GM18870 (cell line): Measurements from ENCODE around the gene SNRPF.

ENCODE experiments used
- ATAC-seq: cut with Tn5 transposase; IDR thresholded peaks from one replicate; pipeline ENCODE4 v1.9.1; 2021; ENCODE audit warnings: moderate library complexity; ENCODE audit not compliant: unreplicated experiment

The SNRPF gene

DNA sequence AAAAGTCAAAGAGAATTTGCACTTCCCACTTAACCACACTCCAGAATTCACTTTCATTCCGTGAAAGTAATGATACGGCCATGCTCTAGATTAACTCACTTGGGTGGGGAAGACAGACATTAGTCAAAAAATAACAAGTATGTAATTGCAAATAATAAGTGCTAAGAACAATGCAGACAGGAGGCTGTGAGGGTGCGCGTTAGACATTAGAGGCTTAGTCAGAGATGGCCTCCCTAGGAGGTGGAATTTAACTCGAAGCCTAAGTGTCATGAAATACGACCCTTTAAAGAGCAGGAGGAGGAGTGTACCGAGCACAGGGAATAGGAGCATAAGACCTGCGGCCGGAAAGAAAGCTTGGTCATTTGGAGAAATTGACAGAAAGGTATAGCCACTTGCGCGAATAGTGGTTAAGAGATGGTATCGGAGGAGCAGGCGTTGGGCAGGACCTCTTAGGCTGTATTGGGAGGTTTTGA lies 628 bp downstream of the SNRPF start:
- ATAC-seq: no peak

DNA sequence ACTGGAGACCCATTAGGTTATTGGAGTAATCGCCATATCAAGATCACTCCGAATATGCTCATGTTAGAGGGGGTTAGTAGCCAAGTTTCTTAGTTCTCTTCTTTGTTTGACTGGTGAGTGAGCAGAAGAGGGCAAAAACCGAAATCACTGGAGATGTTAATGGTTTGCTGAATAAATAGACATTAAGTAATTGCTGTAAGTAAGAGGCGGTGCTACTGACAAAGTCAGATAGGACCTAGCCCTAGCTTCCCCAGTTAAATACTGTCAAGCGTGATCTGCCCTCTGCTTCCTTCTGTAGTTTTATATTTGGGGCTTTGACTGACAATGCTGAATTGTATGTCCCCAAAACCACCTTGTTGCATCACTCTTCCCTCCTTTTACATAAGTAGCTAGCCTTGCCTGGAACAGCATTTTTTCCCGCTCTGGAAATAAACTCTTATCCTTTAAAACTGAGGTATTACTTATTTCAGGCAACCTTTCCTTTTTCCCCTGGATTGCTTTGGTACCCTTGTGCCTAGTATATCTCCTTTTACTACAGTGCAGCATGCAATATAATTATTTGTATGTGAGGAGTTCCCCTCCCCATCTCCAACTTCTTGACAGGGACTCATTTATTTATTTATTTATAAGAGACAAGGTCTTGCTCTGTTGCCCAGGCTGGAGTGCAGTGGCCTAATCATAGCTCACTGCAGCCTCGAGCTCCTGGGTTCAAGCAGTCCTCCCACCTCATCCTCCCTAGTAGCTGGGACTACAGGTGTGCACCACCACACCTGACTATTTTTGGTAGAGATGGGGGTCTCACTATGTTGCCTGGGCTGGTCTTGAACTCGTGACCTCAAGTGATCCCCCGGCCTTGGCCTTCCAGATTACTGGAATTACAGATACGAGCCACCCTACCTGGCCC lies 1.4 kb downstream of the SNRPF start:
- ATAC-seq: no peak

DNA sequence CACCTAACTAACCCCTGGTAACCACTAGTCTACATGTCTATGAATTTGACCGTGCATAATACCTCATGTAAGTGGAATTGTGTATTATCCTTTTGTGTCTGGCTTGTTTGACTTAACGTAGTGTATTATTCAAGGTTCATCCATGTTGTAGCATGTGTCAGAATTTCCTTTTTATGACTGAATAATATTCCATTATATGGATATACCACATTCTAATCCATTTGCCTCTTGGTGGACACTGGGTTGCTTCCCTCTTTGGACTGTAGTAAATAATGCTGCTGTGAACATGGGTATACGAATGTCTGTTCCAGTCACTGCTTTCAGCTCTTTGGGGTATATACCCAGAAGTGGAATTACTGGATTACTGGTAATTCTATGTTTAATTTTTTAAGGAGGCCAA lies 3.3 kb downstream of the SNRPF start:
- ATAC-seq: no peak

GRCh38 chr12:95863337-95863736 lies 4.6 kb downstream of the SNRPF start:
- no peak for ATAC-seq

DNA sequence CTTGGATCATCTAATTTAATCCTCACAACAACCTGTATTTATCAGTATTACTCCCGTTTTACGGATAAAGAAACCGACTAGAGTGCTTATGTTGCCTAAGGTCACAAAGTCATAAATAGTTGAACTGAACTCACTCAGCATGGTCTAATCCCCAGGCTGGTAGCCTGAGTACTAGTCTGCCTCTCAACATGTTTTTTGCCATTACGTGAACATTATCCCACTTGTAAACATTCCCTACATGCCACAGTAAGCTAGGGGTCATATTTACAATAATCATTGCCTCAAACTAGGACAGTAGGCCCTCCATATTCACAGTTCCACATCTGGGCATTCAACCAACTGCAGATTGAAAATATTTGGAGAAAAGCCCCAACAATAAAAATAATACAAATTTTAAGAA lies 12.1 kb downstream of the SNRPF start:
- ATAC-seq: no peak

DNA sequence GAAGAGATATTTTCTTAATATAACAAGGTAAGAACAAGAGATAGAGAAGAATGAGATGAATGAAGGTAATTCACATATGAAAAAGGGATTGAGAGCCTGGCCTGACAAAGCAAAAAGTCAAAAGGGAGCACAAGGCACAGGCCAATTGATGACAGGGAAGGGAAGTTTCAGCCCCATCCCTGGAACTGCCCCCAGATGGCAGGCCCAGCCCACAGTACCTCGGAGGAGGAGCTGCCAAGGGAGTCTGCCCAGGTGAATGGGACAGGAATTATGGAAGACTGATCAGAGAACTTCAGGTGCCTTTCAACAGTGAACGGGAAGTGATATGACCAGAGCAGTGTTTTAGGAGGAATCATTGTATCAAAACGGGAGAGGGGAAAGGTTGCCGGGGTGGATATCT lies 15.7 kb downstream of the SNRPF start:
- ATAC-seq: no peak

DNA sequence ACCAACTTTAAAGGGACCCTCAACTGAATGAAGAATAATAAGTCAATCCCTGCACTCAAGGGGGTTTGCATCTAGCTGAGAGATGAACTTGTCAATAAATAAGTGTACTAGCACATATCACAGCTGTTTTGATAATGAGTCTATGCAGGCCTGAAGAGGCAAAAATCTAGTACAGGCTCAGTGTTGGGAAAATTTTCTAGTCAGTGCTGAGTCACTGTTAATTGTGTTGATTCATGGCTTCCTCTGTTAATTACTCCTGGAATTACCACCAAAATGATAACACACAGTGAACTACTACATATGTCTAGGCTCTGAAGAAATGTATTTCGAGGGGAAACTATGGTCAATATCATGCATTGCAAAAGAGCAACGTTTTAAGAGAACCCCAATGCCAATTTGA lies 18.9 kb downstream of the SNRPF start:
- ATAC-seq: no peak

DNA sequence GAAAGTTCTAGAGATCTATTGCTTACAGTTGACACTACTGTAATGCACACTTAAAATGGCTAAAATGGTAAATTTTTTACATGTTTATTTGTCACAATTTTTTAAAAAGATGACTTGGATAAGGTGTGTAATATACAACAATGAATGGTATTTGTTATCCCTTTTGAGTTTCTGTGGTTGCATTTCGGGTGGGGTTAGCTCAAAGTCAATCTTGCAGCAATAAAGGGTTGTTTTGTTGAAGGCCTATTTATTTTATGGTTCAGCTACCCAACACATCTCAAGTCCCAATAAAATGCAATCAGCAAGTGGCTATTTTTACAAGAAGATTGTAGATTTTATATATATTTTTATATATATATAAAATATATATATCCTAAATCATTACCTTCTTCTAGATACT lies 22.1 kb downstream of the SNRPF start:
- no peak for ATAC-seq

GRCh38 chr12:95881331-95881955 lies 22.7 kb downstream of the SNRPF start:
- ATAC-seq: no peak

- ATAC-seq: no peak
These were observed 23.3 kb downstream of the SNRPF start for GRCh38 chr12:95882080-95882479.

DNA sequence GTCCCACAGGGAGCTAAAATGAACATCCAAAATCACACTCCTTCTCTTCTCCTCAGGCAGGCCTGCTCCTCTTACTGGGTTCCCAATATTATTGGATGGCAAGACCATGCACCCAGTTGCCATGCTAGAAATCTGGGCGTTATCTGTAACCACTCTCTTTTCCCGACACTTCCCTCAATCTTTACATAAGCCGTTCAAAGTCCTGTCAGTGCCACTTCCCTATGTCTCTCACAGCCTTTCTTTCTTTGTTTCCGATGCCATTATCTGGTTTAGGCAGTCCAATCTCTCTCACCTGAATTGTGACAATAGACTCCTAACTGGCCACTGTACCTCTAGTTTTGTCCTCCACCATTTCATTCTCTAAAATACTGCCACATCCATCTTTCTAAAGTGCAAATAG lies 24.1 kb downstream of the SNRPF start:
- no peak for ATAC-seq

- no peak for ATAC-seq
These were observed 26.2 kb downstream of the SNRPF start for GRCh38 chr12:95884998-95885397.

DNA sequence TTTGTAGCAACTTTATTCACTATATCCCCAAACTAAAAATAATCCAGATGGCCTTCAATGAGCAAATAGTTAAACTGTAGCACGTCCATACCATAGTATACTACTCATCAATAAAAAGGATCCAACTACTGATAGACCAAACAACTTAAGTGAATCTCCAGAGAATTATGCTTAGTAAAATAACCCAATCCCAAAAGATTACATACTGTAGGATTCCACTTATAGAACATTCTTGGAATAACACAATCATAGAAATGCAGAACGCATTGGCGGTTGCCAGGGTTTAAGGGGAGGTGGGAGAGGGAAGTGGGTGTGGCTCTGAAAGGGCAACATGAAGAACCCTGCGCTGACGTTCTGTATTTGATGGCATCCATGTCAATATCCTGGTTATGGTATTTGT lies 28.6 kb downstream of the SNRPF start:
- no peak for ATAC-seq

- no peak for ATAC-seq
These were observed 32.2 kb downstream of the SNRPF start for GRCh38 chr12:95890958-95891357.

DNA sequence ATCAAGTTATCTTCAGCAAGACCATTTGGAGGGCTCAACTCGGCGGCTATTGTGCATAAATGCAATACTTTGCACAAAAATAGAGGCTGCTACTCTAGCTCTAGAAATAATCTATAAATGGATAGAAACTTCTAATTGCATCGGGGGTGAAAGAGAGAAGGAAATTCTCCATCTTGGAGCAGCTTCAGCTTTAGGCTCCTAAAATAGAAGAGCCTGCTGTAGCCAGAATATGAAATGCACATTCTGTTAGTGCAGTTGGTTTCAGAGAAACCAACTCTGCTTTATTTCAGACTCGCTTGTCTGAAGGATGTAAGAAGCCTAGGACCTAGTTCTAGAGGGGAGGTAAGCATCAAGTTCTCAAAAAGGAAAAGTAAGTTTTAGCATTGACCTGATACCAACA lies 38.1 kb downstream of the SNRPF start:
- ATAC-seq: no peak

DNA sequence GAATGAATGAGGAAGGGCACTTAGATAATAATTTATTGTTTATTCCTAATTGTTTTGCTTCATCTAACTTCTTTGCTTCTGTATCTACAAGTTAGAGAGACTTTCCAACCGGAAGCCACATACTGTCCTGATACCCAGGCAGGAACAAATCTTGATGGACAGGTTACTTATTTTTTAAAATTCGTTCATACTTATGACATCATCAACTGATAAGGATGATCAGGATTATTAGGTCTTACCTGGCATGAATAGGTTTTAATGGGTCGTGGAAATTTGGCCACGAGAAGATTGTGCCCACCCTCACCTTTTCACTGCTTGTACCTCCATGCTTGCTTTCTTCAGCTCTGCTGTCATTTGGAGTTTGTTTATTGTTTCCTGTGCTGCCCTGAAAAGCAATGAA lies 39.3 kb downstream of the SNRPF start:
- no peak for ATAC-seq

- ATAC-seq: no peak
These were observed 49.8 kb downstream of the SNRPF start for GRCh38 chr12:95908573-95908972.

GRCh38 chr12:95909871-95910270 lies 51.1 kb downstream of the SNRPF start:
- no peak for ATAC-seq
